GM12878 (cell line): ENCODE data around the gene SELENOW. TPM values are rescaled to one million over a fixed set of nuclear protein-coding genes. Genes with fewer than 3 reads are reported as not detected.

Experiments used
- ATAC-seq: fragments of 200-7000 bp; cut with Tn5 transposase; 3 replicates; pipeline ENCODE4 v1.9.1; 2020; ENCODE audit warnings: mild to moderate bottlenecking, moderate library complexity
- BruUV-seq: library from RNA; stranded (reverse); fragments of 400-500 nt; replicated peaks from 2 replicates; lab custom pipeline; 2021; lab: Mats Ljungman, UMichigan
- CTCF ChIA-PET: fragments of 300-600 bp; sonication (Branson Sonifier 250); formaldehyde crosslinking; extraction: SDS; loops from one replicate; lab custom pipeline; 2021; ENCODE audit warnings: inconsistent platforms; lab: Yijun Ruan, JAX
- POLR2A ChIA-PET: fragments of 350-600 bp; formaldehyde crosslinking; extraction: SDS; loops from one replicate; lab custom pipeline; 2021; ENCODE audit warnings: inconsistent platforms; lab: Charles Lee
- RAD21 ChIA-PET: fragments of 300-600 bp; sonication (Branson Sonifier 250); formaldehyde crosslinking; loops from one replicate; lab custom pipeline; 2023; ENCODE audit warnings: antibody characterized with exemption; ENCODE audit not compliant: unreplicated experiment; lab: Charles Lee
- SMC1A ChIA-PET: fragments of 300-600 bp; sonication (Branson Sonifier 250); formaldehyde crosslinking; loops from one replicate; lab custom pipeline; 2023; ENCODE audit not compliant: unreplicated experiment, uncharacterized antibody; lab: Charles Lee
- DNase-seq: peaks from one replicate; pipeline ENCODE4 v3.0.0-alpha.2; 2011; ENCODE audit warnings: low read depth, low spot score
- FAIRE-seq: peaks from 3 replicates; lab custom pipeline; 2011; peaks lifted over from hg19 to GRCh38; lab: Jason Lieb, UNC
- H2AFZ ChIP-seq: 2 replicates; pipeline ENCODE4 v1.6.0; 2011; ENCODE audit warnings: low read depth, low read length, control low read depth; ENCODE audit not compliant: control insufficient read depth
- H3K27ac ChIP-seq: 2 replicates; pipeline ENCODE4 v1.5.1; 2011; ENCODE audit warnings: control low read depth; ENCODE audit not compliant: control insufficient read depth, insufficient read depth
- H3K27me3 ChIP-seq, 2 experiments: replicated peaks in 1 of 2; 2 replicates each; pipeline versions ENCODE4 v1.6.0 to v1.6.1; 2011; ENCODE audit warnings: low read length in 1 of 2; ENCODE audit not compliant: control insufficient read depth in 2 of 2, insufficient read depth in 2 of 2
- H3K36me3 ChIP-seq, 2 experiments: 2 replicates each; pipeline ENCODE4 v1.5.1; 2011; ENCODE audit warnings: low read length in 1 of 2; ENCODE audit not compliant: control insufficient read depth in 2 of 2, insufficient read depth in 2 of 2
- H3K4me1 ChIP-seq: 2 replicates; pipeline ENCODE4 v1.6.1; 2011; ENCODE audit warnings: mild to moderate bottlenecking, low read length, moderate library complexity, mixed read lengths; ENCODE audit not compliant: control insufficient read depth, insufficient read depth
- H3K4me2 ChIP-seq: 2 replicates; pipeline ENCODE4 v1.6.0; 2011; ENCODE audit warnings: control low read depth; ENCODE audit not compliant: control insufficient read depth, insufficient read depth
- H3K4me3 ChIP-seq: fragments of 200-600 bp; sonication (generic); 2 replicates; pipeline ENCODE4 v1.5.1; 2016
- H3K79me2 ChIP-seq: 2 replicates; pipeline ENCODE4 v1.6.0; 2011; ENCODE audit warnings: low read length; ENCODE audit not compliant: control insufficient read depth, insufficient read depth
- H3K9ac ChIP-seq: 2 replicates; pipeline ENCODE4 v1.8.0; 2011; ENCODE audit warnings: low read length, control low read depth, mixed read lengths; ENCODE audit not compliant: control insufficient read depth, insufficient read depth
- H3K9me3 ChIP-seq: replicated peaks from 3 replicates; pipeline ENCODE4 v1.5.1; 2011; ENCODE audit warnings: mild to moderate bottlenecking, low read length; ENCODE audit not compliant: control insufficient read depth, insufficient read depth
- H4K20me1 ChIP-seq: 2 replicates; pipeline ENCODE4 v1.6.0; 2011; ENCODE audit not compliant: control insufficient read depth, insufficient read depth
- BRCA1 ChIP-seq: IDR thresholded peaks from 2 replicates; pipeline ENCODE4 v1.6.1; 2011; ENCODE audit warnings: low read depth, low read length, improper control_type of control experiment
- CREB1 ChIP-seq: IDR thresholded peaks from 2 replicates; pipeline ENCODE4 v1.6.1; 2012; ENCODE audit warnings: low read depth, mild to moderate bottlenecking, inconsistent platforms
- CREM ChIP-seq: IDR thresholded peaks from 2 replicates; pipeline ENCODE4 v1.6.1; 2014; ENCODE audit warnings: antibody characterized with exemption, low read depth
- EGR1 ChIP-seq, 2 experiments: IDR thresholded peaks; 1 replicate in 1 of 2; 2 replicates in 1 of 2; pipeline ENCODE4 v1.6.1; 2011 to 2012; ENCODE audit warnings: low read depth in 2 of 2, low read length in 2 of 2, borderline replicate concordance in 1 of 2, mild to moderate bottlenecking in 1 of 2, moderate library complexity in 1 of 2
- ELK1 ChIP-seq: IDR thresholded peaks from 2 replicates; pipeline ENCODE4 v1.6.1; 2012; ENCODE audit warnings: low read depth, low read length, improper control_type of control experiment
- ESRRA ChIP-seq: IDR thresholded peaks from 2 replicates; pipeline ENCODE4 v1.6.1; 2012; ENCODE audit warnings: mild to moderate bottlenecking, low read length, improper control_type of control experiment
- NFYA ChIP-seq: IDR thresholded peaks from 2 replicates; pipeline ENCODE4 v1.6.1; 2011; ENCODE audit warnings: low read depth, mild to moderate bottlenecking, low read length, improper control_type of control experiment, borderline replicate concordance
- PKNOX1 ChIP-seq: fragments of 450-650 bp; IDR thresholded peaks from 2 replicates; pipeline ENCODE4 v1.6.1; 2016; ENCODE audit warnings: mild to moderate bottlenecking
- SMAD1 ChIP-seq: fragments of 450-650 bp; IDR thresholded peaks from 2 replicates; pipeline ENCODE4 v1.6.1; 2018; ENCODE audit warnings: mild to moderate bottlenecking, low read depth; ENCODE audit not compliant: partially characterized antibody
- SREBF1 ChIP-seq: IDR thresholded peaks from 2 replicates; pipeline ENCODE4 v1.6.1; 2012; ENCODE audit warnings: mild to moderate bottlenecking, low read length
- ZNF592 ChIP-seq: fragments of 450-650 bp; IDR thresholded peaks from 2 replicates; pipeline ENCODE4 v1.6.1; 2017; ENCODE audit warnings: mild to moderate bottlenecking, moderate library complexity
- ZNF622 ChIP-seq: fragments of 450-650 bp; IDR thresholded peaks from 2 replicates; pipeline ENCODE4 v1.6.1; 2017; ENCODE audit warnings: mild to moderate bottlenecking, inconsistent platforms
- WGBS: methylation state at CpG from one replicate; pipeline ENCODE4 v1.1.6; 2016; ENCODE audit warnings: low lambda C conversion rate; ENCODE audit not compliant: insufficient replicate concordance, insufficient coverage; ENCODE audit errors: missing lambda C conversion rate; 5-methylcytosine and 5-hydroxymethylcytosine counted together
- in situ Hi-C: fragments of 300-500 bp; cut with MboI; formaldehyde crosslinking; loops from 9 replicates; pipeline ENCODE4 v1.14.3; 2018; ENCODE audit warnings: mixed read lengths
- intact Hi-C: fragments of 100-400 bp; cut with micrococcal nuclease; formaldehyde crosslinking; loops from one replicate; pipeline ENCODE4 v1.14.2; 2022; ENCODE audit not compliant: unreplicated experiment
- polyA plus RNA-seq, 11 experiments: library from polyadenylated mRNA; depleted of rRNA in 4 of 11; unstranded in 6 of 11; stranded (reverse) in 5 of 11; fragments of >200 nt; fragmentation: Nextera tagmentation in 4 of 11; fragmentation: Illumina TruSeq in 1 of 11; extraction: Ambion mirVana in 4 of 11; extraction: Trizol in 1 of 11; gene quantifications; 1 replicate in 1 of 11; 2 replicates in 10 of 11; pipeline versions ENCODE4 v1.2.1 to v1.2.3, GENCODE V29; 2011 to 2016; ENCODE audit warnings: inconsistent platforms in 2 of 11, missing spikeins in 2 of 11, low read depth in 1 of 11
- total RNA-seq, 4 experiments: library from RNA; depleted of rRNA in 3 of 4; stranded (reverse); fragments of >200 nt in 3 of 4; fragmentation: Illumina TruSeq in 1 of 4; extraction: Trizol in 1 of 4; gene quantifications; 2 replicates each; pipeline versions ENCODE4 v1.2.1 to v1.2.3, GENCODE V29; 2013 to 2021
- TF ChIP-seq, protein P1 (sequence below): fragments of 150-350 bp; IDR thresholded peaks from 2 replicates; pipeline ENCODE4 v1.6.1; 2014; ENCODE audit warnings: mild to moderate bottlenecking, low read depth, low read length

SELENOW gene
- total and polyA plus RNA-seq, 10 of the 15 experiments (the other 5 are each of a cell fraction or from before 2014, with no cell fraction given): 53.3 to 186 (median 101) TPM

- no peak for TF ChIP-seq ELK1
- peak; percentile 51; the same call in 1 of the 2 replicates for TF ChIP-seq PKNOX1
- TF ChIP-seq, all 136 proteins: peak for 5
These were observed 12.8 kb upstream of the SELENOW start (continued) for GRCh38 chr19:47765523-47766358.

DNA sequence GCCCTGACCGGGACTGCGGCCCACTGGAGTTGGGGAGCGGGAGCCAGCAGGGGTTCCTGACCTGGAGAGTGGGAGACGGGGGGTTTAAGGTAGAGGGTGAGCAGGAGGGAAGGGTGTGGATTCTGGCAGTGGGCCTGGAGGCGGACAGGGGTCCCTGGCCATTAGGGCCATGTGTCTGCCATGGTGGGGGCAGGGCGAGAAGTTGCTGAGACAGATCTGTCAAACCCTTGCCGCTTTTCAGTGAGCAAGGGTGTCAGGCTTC, 12.2 kb upstream of the SELENOW start:
- H4K20me1 ChIP-seq: no peaks in the 10 kb centered on the region
- intact Hi-C loops: loop anchor here (2.0 kb wide), 1 partner anchor 23 kb away; no protein-coding TSS in a partner anchor
- FAIRE-seq (no peak), ATAC-seq (no peak), DNase-seq (no peak)
- ChIA-PET SMC1A (interaction anchor here (1.3 kb wide), 1 partner anchor 97 kb away, joined by 3 read pairs; no protein-coding TSS in a partner anchor), POLR2A (no interaction called here), RAD21 (interaction anchor here (1.5 kb wide), 1 partner anchor 24 kb away, joined by 6 read pairs; no protein-coding TSS in a partner anchor), CTCF (interaction anchor here (0.7 to 6.3 kb wide), 9 partner anchors 9 to 97 kb away, joined by 3 to 75 read pairs (median 5); partner anchors contain the start of gene NOP53)
- H3K4me1 ChIP-seq: no peaks in the 10 kb centered on the region
- no peak overlapping the region for H3K9ac ChIP-seq
- no peaks in the 10 kb centered on the region for H3K9me3 ChIP-seq
- no peaks in the 10 kb centered on the region for H3K27me3 ChIP-seq
- no TSS peak for BruUV-seq
- no peak overlapping the region for H3K4me2 ChIP-seq
- no peak overlapping the region for H3K27ac ChIP-seq
- in situ Hi-C loops: no loop called here
- no peak overlapping the region for H3K4me3 ChIP-seq
- WGBS: 43% methylated on average over 7 of the region's 7 CpGs
- H2AFZ ChIP-seq: no peak overlapping the region
- H3K36me3 ChIP-seq: no peaks in the 10 kb centered on the region
- H3K79me2 ChIP-seq: no peaks in the 10 kb centered on the region
- TF ChIP-seq NFYA (no peak), ZNF592 (no peak), ESRRA (no peak), BRCA1 (no peak), ZNF622 (no peak), CREM (no peak), EGR1 (IDR thresholded peaks at IDR 0.05; ENCODE audit: borderline replicate concordance in 1 of 2, low read depth in 2 of 2, low read length in 2 of 2) (no peak), CREB1 (no peak), SREBF1 (no peak), SMAD1 (no peak)
- TF ChIP-seq, protein P1, sequence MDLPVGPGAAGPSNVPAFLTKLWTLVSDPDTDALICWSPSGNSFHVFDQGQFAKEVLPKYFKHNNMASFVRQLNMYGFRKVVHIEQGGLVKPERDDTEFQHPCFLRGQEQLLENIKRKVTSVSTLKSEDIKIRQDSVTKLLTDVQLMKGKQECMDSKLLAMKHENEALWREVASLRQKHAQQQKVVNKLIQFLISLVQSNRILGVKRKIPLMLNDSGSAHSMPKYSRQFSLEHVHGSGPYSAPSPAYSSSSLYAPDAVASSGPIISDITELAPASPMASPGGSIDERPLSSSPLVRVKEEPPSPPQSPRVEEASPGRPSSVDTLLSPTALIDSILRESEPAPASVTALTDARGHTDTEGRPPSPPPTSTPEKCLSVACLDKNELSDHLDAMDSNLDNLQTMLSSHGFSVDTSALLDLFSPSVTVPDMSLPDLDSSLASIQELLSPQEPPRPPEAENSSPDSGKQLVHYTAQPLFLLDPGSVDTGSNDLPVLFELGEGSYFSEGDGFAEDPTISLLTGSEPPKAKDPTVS: no peak
